CD4-positive, alpha-beta T cell treated with Interleukin-21 for 1 hour (primary cell): ENCODE data around the gene DRAM2.
"Not testable (repeated sequence)": the region's sequence is repeated elsewhere in the genome, so short reads cannot be mapped to it uniquely, and the experiment has no call there.

Source experiments
- DNase-seq: peaks from one replicate; pipeline ENCODE4 v3.0.0-alpha.2; 2020

The DRAM2 gene

DNA sequence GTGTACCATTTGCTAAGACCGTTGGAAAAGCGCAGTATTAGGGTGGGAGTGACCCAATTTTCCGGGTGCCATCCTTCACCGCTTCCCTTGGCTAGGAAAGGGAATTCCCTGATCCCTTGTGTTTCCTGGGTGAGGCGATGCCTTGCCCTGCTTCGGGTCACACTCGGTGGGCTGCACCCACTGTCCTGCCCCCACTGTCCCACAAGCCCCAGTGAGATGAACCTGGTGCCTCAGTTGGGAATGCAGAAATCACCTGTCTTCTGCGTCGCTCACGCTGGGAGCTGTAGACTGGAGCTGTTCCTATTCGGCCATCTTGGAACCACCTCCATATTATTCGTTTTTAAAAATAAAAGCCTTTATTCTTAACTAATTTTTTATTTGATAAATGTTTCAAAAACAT, 60.6 kb downstream of the DRAM2 start:
- DNase-seq: not testable (repeated sequence)

DNA sequence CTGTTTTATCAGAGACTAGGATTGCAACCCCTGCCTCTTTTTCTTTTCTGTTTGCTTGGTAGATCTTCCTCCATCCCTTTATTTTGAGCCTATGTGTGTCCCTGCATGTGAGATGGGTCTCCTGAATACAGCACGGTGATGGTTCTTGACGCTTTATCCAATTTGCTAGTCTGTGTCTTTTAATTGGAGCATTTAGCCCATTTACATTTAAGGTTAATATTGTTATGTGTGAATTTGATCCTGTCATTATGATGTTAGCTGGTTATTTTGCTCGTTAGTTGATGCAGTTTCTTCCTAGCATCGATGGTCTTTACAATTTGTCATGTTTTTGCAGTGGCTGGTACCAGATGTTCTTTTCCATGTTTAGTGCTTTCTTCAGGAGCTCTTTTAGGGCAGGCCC, 62.6 kb downstream of the DRAM2 start:
- not testable (repeated sequence) for DNase-seq
